Brain microvascular endothelial cell (primary cell): ENCODE measurements around the gene UBR3.

Source experiments
- DNase-seq: peaks from one replicate; pipeline ENCODE4 v3.0.0-alpha.2; 2020
- H3K27ac ChIP-seq: fragments of 250-450 bp; sonication (Bioruptor Pico); 2 replicates; pipeline ENCODE4 v1.5.1; 2020; ENCODE audit warnings: mild to moderate bottlenecking, moderate library complexity
- H3K27me3 ChIP-seq: fragments of 250-450 bp; sonication (Bioruptor Pico); replicated peaks from 2 replicates; pipeline ENCODE4 v1.5.1; 2020; ENCODE audit warnings: mild to moderate bottlenecking
- H3K36me3 ChIP-seq: fragments of 250-450 bp; sonication (Bioruptor Pico); replicated peaks from 2 replicates; pipeline ENCODE4 v1.5.1; 2020; ENCODE audit warnings: mild to moderate bottlenecking
- H3K4me3 ChIP-seq: 2 replicates; pipeline ENCODE4 v1.5.1; 2011; ENCODE audit warnings: low read depth, mild to moderate bottlenecking, control low read depth, low read length, moderate library complexity
- in situ Hi-C: cut with HindIII; loops from 2 replicates; pipeline ENCODE4 v1.10.0; 2017; ENCODE audit warnings: low sequenced_read_pairs, low pct_ligation_motif_present
- TF ChIP-seq, protein P1 (sequence below): IDR thresholded peaks from 2 replicates; pipeline ENCODE4 v1.5.1; 2011; ENCODE audit warnings: low read depth, mild to moderate bottlenecking, moderate library complexity, low read length, control low read depth, inconsistent platforms; ENCODE audit errors: missing control alignments

Gene UBR3

DNA sequence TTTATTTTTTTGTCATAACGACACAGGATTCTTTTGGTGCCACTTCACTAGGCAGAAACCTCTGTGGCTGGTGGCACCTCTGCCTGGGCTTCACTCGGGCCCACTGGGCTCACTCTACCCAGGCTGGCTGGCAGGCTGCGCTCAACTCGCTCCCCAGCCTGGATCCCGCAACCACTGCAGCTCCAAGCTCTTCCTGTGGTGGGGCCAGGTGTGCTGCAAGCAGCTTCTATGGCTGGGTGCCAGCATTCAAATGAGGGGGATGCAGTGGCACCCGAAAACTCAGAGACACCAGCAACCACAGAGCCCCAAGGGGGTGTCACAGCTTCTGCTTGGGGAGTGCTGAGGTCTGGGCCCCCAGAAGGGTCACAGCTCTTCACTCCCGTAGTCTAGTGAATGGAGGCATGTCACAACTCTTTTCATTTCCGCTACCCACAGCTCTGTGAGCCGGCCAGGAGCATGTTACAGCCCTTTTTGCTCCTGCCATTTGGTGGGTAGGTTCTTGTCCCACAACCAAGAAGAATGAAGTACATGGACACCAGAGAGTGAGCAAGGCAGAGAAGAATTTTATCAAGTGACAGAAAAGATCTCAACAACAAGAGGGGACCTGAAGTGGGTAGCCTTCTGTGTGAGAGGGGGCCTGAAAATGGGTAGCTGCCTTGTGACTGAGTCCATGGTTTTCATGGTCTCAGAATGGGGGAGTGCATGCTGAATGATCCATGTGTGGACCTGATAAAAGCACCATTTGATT is 170.1 kb downstream of the UBR3 start:
- Histone ChIP-seq H3K4me3 (no peak overlapping the region), H3K27me3 (no peaks in the 10 kb centered on the region), H3K27ac (no peak overlapping the region), H3K36me3 (peaks cover 7% of the 10 kb centered on the region)
- DNase-seq, result no peak
- TF ChIP-seq, protein P1, sequence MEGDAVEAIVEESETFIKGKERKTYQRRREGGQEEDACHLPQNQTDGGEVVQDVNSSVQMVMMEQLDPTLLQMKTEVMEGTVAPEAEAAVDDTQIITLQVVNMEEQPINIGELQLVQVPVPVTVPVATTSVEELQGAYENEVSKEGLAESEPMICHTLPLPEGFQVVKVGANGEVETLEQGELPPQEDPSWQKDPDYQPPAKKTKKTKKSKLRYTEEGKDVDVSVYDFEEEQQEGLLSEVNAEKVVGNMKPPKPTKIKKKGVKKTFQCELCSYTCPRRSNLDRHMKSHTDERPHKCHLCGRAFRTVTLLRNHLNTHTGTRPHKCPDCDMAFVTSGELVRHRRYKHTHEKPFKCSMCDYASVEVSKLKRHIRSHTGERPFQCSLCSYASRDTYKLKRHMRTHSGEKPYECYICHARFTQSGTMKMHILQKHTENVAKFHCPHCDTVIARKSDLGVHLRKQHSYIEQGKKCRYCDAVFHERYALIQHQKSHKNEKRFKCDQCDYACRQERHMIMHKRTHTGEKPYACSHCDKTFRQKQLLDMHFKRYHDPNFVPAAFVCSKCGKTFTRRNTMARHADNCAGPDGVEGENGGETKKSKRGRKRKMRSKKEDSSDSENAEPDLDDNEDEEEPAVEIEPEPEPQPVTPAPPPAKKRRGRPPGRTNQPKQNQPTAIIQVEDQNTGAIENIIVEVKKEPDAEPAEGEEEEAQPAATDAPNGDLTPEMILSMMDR, result no peak
- in situ Hi-C loops, result no loop called here

DNA sequence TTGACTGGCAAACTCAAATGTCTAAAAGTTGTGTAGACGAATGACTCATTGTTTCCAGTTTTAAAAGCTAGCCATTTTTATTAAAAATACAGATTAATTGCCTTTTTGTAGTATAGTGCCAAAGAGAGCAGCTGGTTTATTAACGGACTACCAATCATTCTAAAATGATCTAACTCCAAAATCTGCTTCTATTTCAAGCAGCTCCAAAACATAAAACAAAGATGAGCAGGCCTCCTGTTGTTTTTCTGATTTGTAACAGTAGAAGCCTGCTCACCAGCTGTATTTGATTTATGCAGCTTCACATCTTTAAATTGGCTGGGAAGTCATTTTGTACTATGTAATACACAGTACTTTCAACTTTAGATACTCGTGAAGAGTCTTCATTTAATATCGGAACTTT is 171.8 kb downstream of the UBR3 start:
- in situ Hi-C loops, result no loop called here
- no peaks in the 10 kb centered on the region for H3K27me3 ChIP-seq
- H3K4me3 ChIP-seq, result no peak overlapping the region
- H3K27ac ChIP-seq, result no peak overlapping the region
- TF ChIP-seq, protein P1, result no peak
- DNase-seq, result no peak
- H3K36me3 ChIP-seq, result peaks cover 12% of the 10 kb centered on the region

DNA sequence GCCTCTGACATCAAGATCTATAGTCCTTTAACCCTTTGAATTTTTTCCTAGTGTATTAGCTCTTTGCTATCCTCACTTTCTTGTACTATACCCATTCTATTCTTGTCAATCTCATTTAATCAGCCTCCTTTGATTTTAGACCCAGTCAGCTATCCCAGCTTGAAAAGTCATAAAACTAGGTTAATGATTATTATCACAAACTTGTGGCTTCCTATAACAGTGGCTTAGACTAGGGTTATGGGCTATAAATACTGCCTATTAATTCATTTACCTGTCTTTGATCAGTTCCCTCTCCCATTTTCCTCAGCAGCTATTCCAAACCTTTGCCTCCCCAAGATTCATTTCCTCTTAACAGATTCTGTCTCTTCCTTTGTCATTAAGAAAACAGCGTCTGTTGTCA is 174.8 kb downstream of the UBR3 start:
- in situ Hi-C loops, result no loop called here
- DNase-seq, result no peak
- Histone ChIP-seq H3K27me3 (no peaks in the 10 kb centered on the region), H3K36me3 (peaks cover 12% of the 10 kb centered on the region), H3K4me3 (no peak overlapping the region), H3K27ac (no peak overlapping the region)
- TF ChIP-seq, protein P1, result no peak

DNA sequence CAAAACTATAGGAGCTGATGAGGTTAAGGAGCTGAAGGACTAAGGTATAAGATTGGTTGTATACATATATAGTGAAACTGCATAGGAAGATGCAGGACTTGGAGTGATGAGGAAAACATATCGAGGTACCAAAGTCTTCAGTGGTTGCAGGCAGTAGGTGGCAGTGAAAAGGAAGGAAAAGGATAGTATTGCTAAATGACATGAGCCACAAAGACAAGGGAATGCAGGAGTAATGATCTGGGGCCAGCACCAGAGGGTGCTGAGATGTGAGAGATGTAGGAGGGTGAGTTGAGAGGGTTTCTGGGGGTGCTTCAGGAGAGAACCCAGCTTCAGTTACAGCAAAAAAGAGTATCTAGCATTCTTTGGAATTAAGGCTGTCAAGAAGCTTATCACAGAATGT is 178.4 kb downstream of the UBR3 start:
- Histone ChIP-seq H3K36me3 (peaks cover 9% of the 10 kb centered on the region), H3K4me3 (no peak overlapping the region), H3K27ac (no peak overlapping the region), H3K27me3 (no peaks in the 10 kb centered on the region)
- TF ChIP-seq, protein P1, result no peak
- in situ Hi-C loops, result no loop called here
- no peak for DNase-seq

DNA sequence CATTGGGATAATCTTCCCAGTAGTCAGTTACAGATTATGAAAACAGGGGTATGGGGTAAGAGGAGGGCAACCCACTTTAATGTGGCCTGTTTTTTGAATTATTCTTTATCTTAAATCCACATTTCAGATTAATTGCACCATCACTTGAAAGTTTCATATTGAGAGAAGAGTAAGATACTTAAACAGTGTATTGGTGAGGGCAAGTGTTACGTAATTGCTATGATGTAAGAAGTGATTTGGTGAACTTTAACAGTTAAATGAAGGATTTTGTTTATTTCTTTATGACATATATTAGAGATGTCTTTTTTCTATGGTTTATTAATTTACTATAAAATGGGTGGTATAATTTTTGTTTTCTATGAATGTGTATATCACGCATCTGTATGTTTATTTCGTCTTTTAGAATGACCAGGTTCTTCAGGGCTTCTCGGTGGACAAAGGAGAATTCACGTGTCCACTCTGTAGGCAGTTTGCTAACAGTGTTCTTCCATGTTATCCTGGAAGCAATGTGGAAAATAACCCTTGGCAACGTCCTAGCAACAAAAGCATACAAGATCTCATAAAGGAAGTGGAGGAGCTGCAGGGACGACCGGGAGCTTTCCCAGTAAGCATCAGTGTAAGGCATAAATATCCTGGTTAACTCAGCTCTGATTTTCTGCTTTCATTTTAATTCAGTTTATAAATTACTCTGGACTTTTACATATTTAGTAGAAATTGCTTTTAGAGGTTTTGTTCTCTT is 179.5 kb downstream of the UBR3 start:
- in situ Hi-C loops, result no loop called here
- Histone ChIP-seq H3K36me3 (peaks cover 9% of the 10 kb centered on the region), H3K4me3 (no peak overlapping the region), H3K27ac (no peak overlapping the region), H3K27me3 (no peaks in the 10 kb centered on the region)
- TF ChIP-seq, protein P1, result no peak
- no peak for DNase-seq

DNA sequence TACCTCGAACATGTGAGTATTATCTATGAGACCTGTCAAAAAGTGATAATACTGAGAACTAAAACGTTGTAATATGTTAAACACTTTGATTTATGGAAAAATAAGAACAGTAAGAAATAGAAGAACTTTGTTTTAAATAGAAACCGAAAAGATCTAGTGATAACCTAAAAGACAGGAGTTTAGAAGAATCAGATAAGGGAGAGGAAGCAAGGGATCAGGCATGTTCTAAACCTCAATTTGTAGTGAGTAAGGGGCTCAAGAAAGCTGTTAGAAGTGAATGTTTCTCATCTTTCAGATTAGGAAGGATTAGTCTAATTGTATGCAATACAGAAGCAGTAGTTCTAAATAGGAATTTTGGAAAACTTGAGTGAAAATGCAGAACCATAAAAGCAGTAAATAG is 182.0 kb downstream of the UBR3 start:
- Histone ChIP-seq H3K4me3 (no peak overlapping the region), H3K27me3 (no peaks in the 10 kb centered on the region), H3K27ac (no peak overlapping the region), H3K36me3 (no peaks in the 10 kb centered on the region)
- in situ Hi-C loops, result no loop called here
- TF ChIP-seq, protein P1, result no peak
- DNase-seq, result no peak
